ENCODE measurements around the gene SOX10. TPM values are rescaled to one million over a fixed set of nuclear protein-coding genes. Genes with fewer than 3 reads are reported as not detected.

Gene SOX10
- total and polyA plus RNA-seq, 9 of the 15 experiments (the other 6 are each of a cell fraction or from before 2014, with no cell fraction given), result not detected

DNA sequence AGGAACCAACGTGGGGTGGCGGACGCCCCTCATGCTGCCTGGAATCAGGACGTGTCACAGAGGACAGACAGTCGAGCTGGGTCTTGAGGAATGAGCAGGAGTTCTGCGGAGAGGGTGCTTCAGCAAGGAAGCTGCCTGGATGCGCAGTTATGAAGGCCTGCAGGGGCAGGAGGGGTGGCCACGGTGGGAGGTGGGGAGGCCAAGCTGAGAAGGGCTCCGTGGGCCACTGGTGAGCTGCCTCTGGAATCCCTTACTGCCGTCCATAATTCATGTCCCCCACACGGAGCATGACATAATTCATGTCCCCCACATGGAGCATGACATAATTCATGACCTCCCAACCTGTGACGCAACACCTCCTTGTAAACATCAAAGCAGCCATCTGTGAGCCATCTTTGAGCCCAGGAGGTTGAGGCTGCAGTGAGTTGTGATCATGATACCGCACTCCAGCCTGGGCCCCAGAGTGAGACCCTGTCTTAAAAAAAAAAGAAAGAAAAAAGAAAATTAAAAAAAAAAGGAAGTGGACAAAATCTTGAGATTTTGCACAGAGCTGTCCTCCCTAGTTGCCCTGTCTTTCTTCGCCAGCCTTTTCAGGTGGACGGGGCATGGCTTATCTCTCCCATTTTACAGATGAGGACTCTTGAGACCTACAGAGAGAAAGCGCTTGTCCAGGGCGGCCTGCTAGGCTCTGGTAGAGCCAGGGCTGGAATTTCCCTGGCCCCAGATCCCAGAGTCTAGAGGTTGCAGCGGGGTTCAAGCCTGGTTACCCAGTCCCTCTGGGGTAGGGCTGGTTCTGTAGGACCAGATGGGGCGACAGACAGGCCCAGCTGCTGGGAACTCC lies 48.5 kb upstream of the SOX10 start:
- Histone ChIP-seq H3K27ac (ENCODE audit: extremely low read depth, low read depth, low read length) (peak overlapping the region; percentile 89; the same call in 2 of the 3 replicates), H3K79me2 (ENCODE audit: control insufficient read depth, insufficient read depth, low read length) (no peaks in the 10 kb centered on the region), H3K27me3 (ENCODE audit: control insufficient read depth in 2 of 2, insufficient read depth in 2 of 2, low read length in 2 of 2) (no peaks in the 10 kb centered on the region), H3K4me3 (no peak overlapping the region), H4K20me1 (replicated peaks; ENCODE audit: control insufficient read depth, insufficient read depth, low read length) (no peaks in the 10 kb centered on the region), H3K4me2 (ENCODE audit: insufficient read depth, low read length) (no peak overlapping the region), H3K4me1 (replicated peaks in 1 of 2; ENCODE audit: control insufficient read depth in 2 of 2, insufficient read depth in 2 of 2, low read length in 2 of 2) (peaks cover 34 to 47% of the 10 kb centered on the region in 2 experiments), H3K9me3 (replicated peaks; ENCODE audit: control insufficient read depth, insufficient read depth, low read depth, low read length) (no peaks in the 10 kb centered on the region), H3K36me3 (ENCODE audit: control insufficient read depth, insufficient read depth, low read length) (no peaks in the 10 kb centered on the region), H2AFZ (ENCODE audit: low read depth, low read length) (0 out of 2 replicates have a peak overlapping the region, but pooled peaks have one; percentile 59), H3K9me1 (ENCODE audit: control insufficient read depth, insufficient read depth, low read length) (no peaks in the 10 kb centered on the region), H3K9ac (ENCODE audit: insufficient read depth in 1 of 2, low read depth in 2 of 2, low read length in 2 of 2) (peak overlapping the region in 1 of 2 experiments; percentile 92; a peak in 2 of 4 replicates)
- 69% methylated on average over 17 of the region's 19 CpGs for WGBS (ENCODE audit: insufficient coverage, low coverage, missing lambda C conversion rate)
- BruUV-seq (replicated peaks), result no TSS peak
- ATAC-seq, result peak; percentile 14; the same call in 2 of the 3 replicates
- CTCF ChIA-PET (ENCODE audit: low intra/inter-chr PET ratio), result no interaction called here
- in situ Hi-C loops (cut with MboI), result no loop called here
- DNase-seq (ENCODE audit: extremely low read depth in 1 of 4, low spot score in 3 of 4), result peak in 3 of 4 experiments; percentile 23 to 72 (median 35)
- peak; percentile 78 for FAIRE-seq
- intact Hi-C loops (cut with micrococcal nuclease), result no loop called here
- POLR2A ChIA-PET, result no interaction called here
- TF ChIP-seq, protein P1, sequence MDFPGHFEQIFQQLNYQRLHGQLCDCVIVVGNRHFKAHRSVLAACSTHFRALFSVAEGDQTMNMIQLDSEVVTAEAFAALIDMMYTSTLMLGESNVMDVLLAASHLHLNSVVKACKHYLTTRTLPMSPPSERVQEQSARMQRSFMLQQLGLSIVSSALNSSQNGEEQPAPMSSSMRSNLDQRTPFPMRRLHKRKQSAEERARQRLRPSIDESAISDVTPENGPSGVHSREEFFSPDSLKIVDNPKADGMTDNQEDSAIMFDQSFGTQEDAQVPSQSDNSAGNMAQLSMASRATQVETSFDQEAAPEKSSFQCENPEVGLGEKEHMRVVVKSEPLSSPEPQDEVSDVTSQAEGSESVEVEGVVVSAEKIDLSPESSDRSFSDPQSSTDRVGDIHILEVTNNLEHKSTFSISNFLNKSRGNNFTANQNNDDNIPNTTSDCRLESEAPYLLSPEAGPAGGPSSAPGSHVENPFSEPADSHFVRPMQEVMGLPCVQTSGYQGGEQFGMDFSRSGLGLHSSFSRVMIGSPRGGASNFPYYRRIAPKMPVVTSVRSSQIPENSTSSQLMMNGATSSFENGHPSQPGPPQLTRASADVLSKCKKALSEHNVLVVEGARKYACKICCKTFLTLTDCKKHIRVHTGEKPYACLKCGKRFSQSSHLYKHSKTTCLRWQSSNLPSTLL (IDR thresholded peaks at IDR 0.05), result no peak
- peak; percentile 91 for TF ChIP-seq MEIS2 (IDR thresholded peaks at IDR 0.05; ENCODE audit: partially characterized antibody)
- TF ChIP-seq FOXK2 (conservative IDR thresholded peaks at IDR 0.05 in 1 of 2, IDR thresholded peaks at IDR 0.05 in 1 of 2; ENCODE audit: low read depth in 2 of 2), result peak; percentile 38 to 81; a peak in 2 of 4 replicates
- TF ChIP-seq, protein P2, sequence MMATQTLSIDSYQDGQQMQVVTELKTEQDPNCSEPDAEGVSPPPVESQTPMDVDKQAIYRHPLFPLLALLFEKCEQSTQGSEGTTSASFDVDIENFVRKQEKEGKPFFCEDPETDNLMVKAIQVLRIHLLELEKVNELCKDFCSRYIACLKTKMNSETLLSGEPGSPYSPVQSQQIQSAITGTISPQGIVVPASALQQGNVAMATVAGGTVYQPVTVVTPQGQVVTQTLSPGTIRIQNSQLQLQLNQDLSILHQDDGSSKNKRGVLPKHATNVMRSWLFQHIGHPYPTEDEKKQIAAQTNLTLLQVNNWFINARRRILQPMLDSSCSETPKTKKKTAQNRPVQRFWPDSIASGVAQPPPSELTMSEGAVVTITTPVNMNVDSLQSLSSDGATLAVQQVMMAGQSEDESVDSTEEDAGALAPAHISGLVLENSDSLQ (IDR thresholded peaks at IDR 0.05), result peak; percentile 74
- no peak for TF ChIP-seq ZC3H8 (IDR thresholded peaks at IDR 0.05)
- TF ChIP-seq, protein P3, sequence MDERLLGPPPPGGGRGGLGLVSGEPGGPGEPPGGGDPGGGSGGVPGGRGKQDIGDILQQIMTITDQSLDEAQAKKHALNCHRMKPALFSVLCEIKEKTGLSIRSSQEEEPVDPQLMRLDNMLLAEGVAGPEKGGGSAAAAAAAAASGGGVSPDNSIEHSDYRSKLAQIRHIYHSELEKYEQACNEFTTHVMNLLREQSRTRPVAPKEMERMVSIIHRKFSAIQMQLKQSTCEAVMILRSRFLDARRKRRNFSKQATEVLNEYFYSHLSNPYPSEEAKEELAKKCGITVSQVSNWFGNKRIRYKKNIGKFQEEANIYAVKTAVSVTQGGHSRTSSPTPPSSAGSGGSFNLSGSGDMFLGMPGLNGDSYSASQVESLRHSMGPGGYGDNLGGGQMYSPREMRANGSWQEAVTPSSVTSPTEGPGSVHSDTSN (CRISPR knock-in tag; IDR thresholded peaks at IDR 0.05; ENCODE audit: low read depth), result no peak
- TF ChIP-seq, protein P3 (tag; conservative IDR thresholded peaks at IDR 0.05; ENCODE audit: low read depth), result peak; percentile 83
- peak in 1 of 2 experiments; percentile 56; a peak in 1 of 4 replicates for TF ChIP-seq TRIM24 (IDR thresholded peaks at IDR 0.05)
- no peak for TF ChIP-seq NFE2 (IDR thresholded peaks at IDR 0.05; ENCODE audit: low read depth)
- TF ChIP-seq CBFA2T2 (conservative IDR thresholded peaks at IDR 0.05), result 0 out of 2 replicates have a peak, but pooled peaks have one; percentile 27
- no peak for TF ChIP-seq ZSCAN29 (IDR thresholded peaks at IDR 0.05)
- peak; percentile 53; the same call in 1 of the 2 replicates for TF ChIP-seq NCOR1 (IDR thresholded peaks at IDR 0.05)
- 0 out of 4 replicates have a peak, but pooled peaks of 1 of the 2 experiments have one; percentile 15 for TF ChIP-seq RCOR1 (IDR thresholded peaks at IDR 0.05; ENCODE audit: borderline replicate concordance in 1 of 2, low read depth in 2 of 2, low read length in 2 of 2)
- no peak for TF ChIP-seq RFX1 (IDR thresholded peaks at IDR 0.05)
- TF ChIP-seq VEZF1 (CRISPR knock-in tag; IDR thresholded peaks at IDR 0.05), result peak; percentile 21; the same call in 1 of the 2 replicates
